HG02588 (cell line): ENCODE results near the gene ANKRD44.
"Not testable (repeated sequence)": the region's sequence is repeated elsewhere in the genome, so short reads cannot be mapped to it uniquely, and the experiment has no call there.

ENCODE experiments used
- ATAC-seq: cut with Tn5 transposase; IDR thresholded peaks from one replicate; pipeline ENCODE4 v1.9.1; 2021; ENCODE audit warnings: mild to moderate bottlenecking, moderate library complexity; ENCODE audit not compliant: unreplicated experiment

Gene ANKRD44

DNA sequence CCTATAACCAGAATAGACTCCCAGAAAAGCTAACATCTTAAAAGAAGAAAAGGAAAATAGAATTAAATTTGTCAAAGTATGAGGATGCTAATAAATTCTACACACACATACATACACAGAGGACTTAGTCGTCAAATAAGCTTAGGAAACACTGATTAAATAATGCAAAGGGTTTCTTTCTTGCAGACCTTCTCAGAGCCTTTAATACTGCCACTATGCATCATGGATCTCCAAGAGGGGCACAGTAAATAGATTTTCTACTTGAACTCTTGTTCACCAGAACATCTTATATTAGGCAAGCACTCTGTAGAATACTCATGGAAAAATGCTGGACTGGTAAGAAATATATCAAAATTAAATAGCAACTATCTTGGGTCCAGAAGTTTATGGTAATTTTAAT lies 69.4 kb downstream of the ANKRD44 start:
- no peak for ATAC-seq

GRCh38 chr2:197240421-197241041 lies 70.0 kb downstream of the ANKRD44 start:
- no peak for ATAC-seq

DNA sequence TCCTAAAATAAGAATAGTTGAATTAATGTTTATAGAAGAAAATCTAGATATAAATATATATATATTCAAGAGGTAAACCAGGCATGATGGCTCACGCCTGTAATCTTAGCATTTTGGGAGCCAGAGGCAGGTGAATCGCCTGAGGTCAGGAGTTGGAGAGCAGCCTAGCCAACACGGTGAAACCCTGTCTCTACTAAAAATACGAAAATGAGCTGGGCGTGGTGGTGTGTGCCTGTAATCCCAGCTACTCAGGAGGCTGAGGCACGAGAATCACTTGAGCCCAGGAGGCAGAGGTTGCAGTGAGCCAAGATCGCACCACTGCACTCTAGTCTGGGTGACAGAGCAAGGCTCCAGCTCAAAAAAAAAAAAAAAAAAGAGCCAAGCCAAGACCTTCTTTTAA lies 70.6 kb downstream of the ANKRD44 start:
- ATAC-seq = not testable (repeated sequence)

DNA sequence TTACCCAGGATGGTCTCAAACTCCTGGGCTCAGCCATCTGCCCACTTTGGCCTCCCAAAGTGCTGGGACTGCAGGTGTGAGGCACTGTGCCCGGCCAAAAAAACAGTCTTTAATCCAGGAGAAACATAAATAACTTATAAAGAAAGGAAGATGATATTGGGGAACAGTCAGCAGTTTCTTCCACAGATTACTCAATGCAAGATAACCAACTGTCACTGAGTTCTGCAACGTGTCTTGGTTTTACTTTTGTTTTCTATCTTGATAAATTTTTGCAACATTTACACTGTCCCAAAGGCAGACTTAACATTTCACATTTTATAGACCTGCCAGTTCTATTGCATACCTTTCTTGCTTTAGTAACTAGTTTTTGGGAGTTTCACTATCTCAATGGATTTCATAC lies 71.1 kb downstream of the ANKRD44 start:
- ATAC-seq = peak; percentile 68

DNA sequence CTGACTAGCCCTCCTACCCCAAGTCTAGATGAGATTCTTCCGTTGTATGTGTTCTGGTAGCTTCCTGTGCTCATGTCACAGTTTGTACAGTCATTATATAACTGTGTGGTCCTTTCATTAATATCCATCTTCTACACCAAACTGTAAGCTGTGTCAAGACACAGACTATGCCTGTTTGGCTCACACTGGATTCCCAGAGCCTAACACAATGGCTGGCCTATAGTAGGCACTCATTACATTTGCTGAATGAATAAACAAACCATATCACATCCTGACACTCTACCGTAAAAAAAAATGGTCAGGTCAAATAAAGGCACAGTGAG lies 72.6 kb downstream of the ANKRD44 start:
- peak; percentile 38 for ATAC-seq

GRCh38 chr2:197237291-197238042 lies 73.1 kb downstream of the ANKRD44 start:
- no peak for ATAC-seq

DNA sequence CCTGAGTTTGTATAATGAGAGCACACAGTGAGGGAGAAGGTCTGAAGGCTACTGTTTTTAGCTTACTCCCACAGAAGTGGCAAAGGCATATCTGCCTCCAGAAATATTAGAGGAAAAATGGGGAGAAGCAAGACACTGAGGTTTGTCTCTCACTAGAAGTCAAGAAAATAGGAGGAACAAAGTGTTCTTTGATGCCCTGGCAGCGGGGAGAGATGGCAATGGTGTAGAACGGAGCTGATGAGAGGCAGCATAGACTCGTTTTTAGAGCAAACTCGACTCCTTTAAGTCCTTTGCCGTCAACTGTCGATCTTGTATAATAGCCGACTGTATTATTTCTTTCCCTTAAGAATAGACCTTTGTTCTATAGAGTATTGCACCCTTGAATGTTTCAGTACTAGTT lies 73.8 kb downstream of the ANKRD44 start:
- no peak for ATAC-seq

DNA sequence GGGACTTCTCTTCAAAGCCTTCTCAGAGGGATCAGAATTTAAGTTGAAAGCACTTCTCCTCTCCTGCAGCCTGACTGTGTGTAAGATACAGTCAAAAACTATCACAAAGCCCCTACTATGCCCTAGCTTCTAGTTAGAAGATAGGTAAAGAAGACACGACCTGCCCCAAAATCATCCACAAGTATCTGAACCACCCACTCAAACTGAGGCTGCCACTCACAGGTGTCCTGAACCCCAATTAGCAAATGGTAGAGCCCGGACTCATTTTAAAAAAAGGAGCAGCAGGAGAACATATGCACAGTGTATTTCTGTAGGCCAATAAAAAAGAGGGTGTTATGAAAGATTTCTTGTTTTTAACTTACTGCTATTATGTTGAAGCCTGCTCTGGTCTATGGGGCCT lies 74.4 kb downstream of the ANKRD44 start:
- ATAC-seq = no peak

- no peak for ATAC-seq
Observed at GRCh38 chr2:197235711-197236110, 74.9 kb downstream of the ANKRD44 start.

DNA sequence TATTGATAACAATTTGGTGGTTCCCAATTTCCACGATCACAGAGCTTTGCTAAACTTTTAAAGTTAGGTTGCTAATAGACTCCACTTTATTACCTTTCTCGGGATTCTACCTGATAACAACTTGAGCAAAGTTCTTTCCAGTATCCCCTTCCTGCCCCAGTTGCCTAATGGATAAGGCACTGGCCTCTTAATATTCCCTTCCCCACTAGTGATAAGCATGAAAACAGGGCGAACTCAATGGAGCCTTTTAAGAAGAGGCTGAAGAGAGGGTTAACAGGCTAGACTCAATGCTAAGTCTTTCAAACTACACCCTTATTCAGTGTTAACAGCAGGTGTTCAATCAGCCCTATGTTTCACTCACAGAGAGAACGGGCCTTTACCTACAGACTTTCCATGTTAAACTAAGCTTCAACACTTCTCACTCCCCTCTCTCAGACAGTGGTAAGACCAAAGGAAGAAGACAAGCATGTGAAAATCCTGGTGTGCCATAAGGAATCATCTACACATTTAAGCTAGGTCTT lies 75.8 kb downstream of the ANKRD44 start:
- ATAC-seq = no peak

- no peak for ATAC-seq
Observed at GRCh38 chr2:197233473-197233872, 77.1 kb downstream of the ANKRD44 start.

DNA sequence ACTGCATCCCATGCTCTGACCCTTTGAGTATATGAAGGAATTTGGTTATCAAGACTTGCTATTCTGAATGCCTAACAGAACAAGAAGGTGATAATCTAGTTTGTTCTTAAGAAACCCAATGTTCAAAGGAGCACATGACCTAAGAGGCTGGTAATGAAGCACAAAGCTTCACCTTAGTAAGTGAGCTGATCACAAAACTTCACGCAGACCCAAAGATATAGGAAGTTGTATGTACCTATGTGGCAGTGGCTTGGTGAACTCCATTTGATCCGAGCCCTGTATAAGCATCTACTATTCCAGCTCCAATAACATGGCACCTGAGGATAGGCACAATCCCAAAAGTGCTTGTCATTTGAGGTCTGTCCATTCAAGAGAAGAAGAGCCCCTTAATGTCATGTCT lies 78.6 kb downstream of the ANKRD44 start:
- ATAC-seq = no peak

DNA sequence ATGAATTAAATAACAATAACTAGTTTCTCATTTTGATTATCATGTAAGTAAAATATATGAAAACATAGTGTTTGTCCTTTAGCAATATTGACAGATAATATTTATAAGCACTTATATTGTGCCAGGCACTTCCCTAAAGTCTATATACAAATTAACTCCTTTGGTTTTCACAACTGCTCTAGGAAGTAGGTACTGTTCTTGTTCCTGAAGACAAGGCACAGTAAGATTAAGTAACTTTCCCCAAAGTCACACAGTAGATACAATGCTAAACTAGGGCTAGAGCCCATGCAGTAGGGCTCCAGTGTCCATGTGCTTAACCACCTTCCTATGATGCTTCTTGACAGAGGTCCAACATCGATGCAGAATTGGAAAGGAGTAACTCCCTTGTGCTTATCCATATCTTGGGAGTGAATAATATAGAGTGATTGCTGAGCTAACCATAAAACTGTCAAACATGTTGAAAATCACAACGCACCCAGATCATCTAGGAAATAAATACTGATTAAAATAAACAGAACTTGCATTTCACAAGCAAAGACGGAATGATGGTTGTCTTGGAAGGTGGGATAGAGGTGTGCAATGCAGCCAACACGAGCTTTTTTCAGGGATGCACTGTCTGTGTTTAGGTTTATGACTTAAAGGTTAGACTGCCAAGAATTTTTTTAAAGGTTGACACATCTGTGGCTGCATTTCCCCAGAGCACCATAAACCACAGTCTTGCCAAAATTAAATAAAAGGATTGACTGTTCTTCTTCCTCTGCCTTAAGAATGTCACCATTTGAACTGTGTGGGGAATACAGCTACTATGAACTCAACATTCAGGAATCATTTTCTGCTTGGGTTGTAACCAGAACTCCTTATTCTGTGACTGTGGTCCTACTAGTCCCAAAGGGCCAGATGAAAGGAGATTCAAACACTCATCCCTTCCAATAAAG lies 80.8 kb downstream of the ANKRD44 start:
- no peak for ATAC-seq

DNA sequence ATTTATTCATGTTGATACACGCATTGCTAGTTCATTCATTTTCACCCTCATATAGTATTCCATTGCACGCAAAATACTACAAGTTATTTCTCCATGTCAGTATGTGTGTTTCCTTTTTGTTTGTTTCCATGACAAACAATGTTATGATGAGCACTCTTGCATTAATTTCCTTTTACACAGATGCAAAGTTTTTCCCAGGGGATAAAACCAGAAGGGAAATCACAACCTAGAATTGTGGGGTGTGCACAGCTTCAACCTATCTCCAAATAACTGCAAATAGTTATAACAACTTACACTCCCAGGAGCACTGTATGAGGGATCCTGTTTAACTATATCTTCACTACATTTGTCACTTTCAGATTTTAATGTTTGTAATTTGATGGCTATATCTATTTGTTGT lies 87.1 kb downstream of the ANKRD44 start:
- no peak for ATAC-seq

DNA sequence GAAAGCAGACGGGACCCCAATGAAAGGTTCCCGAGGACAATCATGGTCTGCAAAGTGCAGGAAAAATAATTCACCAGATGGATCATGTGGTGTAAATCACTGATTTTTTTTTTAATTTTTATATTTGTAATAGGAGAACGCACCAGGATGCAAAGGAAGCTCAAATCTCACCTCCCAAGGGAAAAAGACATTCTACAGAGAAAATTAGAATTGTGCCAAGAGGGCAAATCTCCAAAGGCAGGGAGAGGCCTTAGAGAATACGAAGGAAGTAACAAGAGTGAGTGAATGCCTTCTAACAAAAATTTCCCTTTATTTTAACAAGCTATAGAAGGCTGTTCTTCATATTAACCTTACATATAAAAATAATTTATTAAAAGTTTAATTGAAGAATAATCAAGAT lies 90.9 kb downstream of the ANKRD44 start:
- ATAC-seq = no peak

- no peak for ATAC-seq
Observed at GRCh38 chr2:197217541-197217940, 93.0 kb downstream of the ANKRD44 start.

DNA sequence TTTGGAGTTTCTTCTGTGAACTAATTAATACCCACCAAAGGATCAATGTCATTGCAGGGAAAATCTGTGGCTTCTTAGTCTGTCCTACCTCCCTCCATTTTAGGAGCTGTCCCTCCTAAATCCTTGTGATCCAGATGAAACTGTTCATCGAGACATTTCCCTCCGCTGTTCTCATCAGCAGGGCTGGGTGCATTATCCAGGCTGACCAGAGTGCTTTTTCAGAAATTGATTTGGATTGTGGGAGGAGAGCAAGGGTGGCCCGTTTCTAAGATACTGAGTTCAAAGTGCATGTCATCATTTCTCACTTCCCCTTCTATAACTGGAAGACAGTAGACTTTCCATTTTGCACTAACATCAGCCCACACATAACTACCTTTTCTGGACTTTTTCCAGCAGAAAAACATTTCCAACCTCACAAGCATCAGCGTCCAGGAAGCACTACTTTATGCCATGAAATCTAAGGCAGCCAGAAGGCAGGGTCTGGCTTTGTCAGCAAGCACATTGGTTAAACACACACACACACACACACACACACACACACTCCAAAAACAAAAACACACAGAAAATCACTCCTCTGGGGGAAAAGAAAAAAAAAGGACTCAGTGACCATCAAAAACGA lies 94.1 kb downstream of the ANKRD44 start:
- peak; percentile 70 for ATAC-seq

GRCh38 chr2:197215748-197216360 lies 94.7 kb downstream of the ANKRD44 start:
- peak; percentile 35 for ATAC-seq

- ATAC-seq = no peak
Observed at GRCh38 chr2:197212344-197213262, 98.0 kb downstream of the ANKRD44 start.
